Parathyroid adenoma (tissue), 2 donors: ENCODE results near the gene TRMT61A.

ENCODE experiments used
- H2AFZ ChIP-seq: fragments of 300-600 bp; sonication (generic); one replicate; pipeline ENCODE4 v1.7.0; 2017; ENCODE audit warnings: antibody characterized with exemption, mild to moderate bottlenecking
- H3K27ac ChIP-seq: fragments of 300-600 bp; sonication (generic); one replicate; pipeline ENCODE4 v1.7.0; 2017
- H3K27me3 ChIP-seq: fragments of 300-600 bp; sonication (generic); one replicate; pipeline ENCODE4 v1.7.0; 2017; ENCODE audit warnings: low read length; ENCODE audit not compliant: control insufficient read depth, insufficient read depth
- H3K36me3 ChIP-seq: fragments of 300-600 bp; sonication (generic); one replicate; pipeline ENCODE4 v1.7.0; 2017; ENCODE audit warnings: low read length; ENCODE audit not compliant: control insufficient read depth, insufficient read depth
- H3K4me1 ChIP-seq: fragments of 300-600 bp; sonication (generic); one replicate; pipeline ENCODE4 v1.7.0; 2017; ENCODE audit warnings: control low read depth
- H3K4me2 ChIP-seq: fragments of 300-600 bp; sonication (generic); one replicate; pipeline ENCODE4 v1.7.0; 2017; ENCODE audit warnings: low read length
- H3K4me3 ChIP-seq: fragments of 300-600 bp; sonication (generic); one replicate; pipeline ENCODE4 v1.7.0; 2017; ENCODE audit warnings: low read depth, low read length
- H3K79me2 ChIP-seq: fragments of 300-600 bp; sonication (generic); one replicate; pipeline ENCODE4 v1.7.0; 2017; ENCODE audit warnings: control low read depth
- H3K9ac ChIP-seq: fragments of 300-600 bp; sonication (generic); one replicate; pipeline ENCODE4 v1.7.0; 2017; ENCODE audit warnings: mild to moderate bottlenecking
- H3K9me3 ChIP-seq: fragments of 300-600 bp; sonication (generic); one replicate; pipeline ENCODE4 v1.7.0; 2017; ENCODE audit warnings: low read length; ENCODE audit not compliant: control insufficient read depth
- TF ChIP-seq, protein P1 (sequence below): fragments of 300-600 bp; sonication (generic); IDR thresholded peaks from one replicate; pipeline ENCODE4 v1.7.0; 2017; ENCODE audit warnings: antibody characterized with exemption, mild to moderate bottlenecking
- donor health status: primary hyperparathyroidism.

TRMT61A gene

DNA sequence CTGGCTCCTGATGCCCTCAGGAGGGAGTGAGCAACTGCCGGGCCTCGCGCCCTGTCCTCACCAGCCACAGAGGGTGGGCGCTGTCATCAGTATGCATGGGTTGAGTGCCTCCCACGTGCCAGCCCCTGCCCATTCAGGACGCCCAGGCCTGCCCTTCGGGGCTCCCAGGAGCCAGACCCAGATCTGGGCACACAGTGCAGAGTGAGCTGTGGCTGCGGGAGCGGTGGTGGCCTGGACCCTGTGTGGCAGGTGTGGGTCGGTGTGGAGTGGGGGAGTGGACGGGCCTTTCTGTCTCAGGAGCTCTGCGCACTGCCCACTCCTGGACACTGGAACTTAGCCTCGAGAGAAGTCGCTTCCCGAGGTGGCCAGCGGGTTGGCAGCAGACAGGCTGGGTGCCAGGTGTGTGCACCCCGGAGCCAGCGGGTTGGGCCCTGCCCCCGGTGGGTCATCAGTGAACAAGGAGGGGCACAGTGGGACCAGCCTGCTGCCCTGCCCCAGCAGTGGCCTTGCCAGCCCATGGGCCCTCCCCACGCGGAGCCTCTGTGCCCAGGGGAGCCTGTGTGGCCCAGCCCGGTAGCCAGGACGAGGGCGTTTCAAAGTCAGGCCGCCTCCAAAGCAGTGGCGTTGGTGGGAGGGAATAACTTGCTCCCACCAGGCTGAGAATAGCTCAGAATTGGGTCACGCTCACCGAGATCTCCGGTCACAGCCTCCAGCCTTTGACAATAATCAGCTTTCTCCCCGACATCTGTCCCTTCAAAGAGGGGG lies 9.5 kb downstream of the TRMT61A start:
- Histone ChIP-seq H3K27me3 (no peaks in the 10 kb centered on the region), H3K9me3 (no peaks in the 10 kb centered on the region), H3K4me3 (no peak overlapping the region), H3K4me1 (peaks cover 13% of the 10 kb centered on the region), H3K27ac (no peak overlapping the region), H3K36me3 (no peaks in the 10 kb centered on the region), H3K9ac (no peak overlapping the region), H2AFZ (peak overlapping the region; percentile 82), H3K4me2 (no peak overlapping the region), H3K79me2 (no peaks in the 10 kb centered on the region)
- TF ChIP-seq, protein P1, sequence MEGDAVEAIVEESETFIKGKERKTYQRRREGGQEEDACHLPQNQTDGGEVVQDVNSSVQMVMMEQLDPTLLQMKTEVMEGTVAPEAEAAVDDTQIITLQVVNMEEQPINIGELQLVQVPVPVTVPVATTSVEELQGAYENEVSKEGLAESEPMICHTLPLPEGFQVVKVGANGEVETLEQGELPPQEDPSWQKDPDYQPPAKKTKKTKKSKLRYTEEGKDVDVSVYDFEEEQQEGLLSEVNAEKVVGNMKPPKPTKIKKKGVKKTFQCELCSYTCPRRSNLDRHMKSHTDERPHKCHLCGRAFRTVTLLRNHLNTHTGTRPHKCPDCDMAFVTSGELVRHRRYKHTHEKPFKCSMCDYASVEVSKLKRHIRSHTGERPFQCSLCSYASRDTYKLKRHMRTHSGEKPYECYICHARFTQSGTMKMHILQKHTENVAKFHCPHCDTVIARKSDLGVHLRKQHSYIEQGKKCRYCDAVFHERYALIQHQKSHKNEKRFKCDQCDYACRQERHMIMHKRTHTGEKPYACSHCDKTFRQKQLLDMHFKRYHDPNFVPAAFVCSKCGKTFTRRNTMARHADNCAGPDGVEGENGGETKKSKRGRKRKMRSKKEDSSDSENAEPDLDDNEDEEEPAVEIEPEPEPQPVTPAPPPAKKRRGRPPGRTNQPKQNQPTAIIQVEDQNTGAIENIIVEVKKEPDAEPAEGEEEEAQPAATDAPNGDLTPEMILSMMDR = no peak

DNA sequence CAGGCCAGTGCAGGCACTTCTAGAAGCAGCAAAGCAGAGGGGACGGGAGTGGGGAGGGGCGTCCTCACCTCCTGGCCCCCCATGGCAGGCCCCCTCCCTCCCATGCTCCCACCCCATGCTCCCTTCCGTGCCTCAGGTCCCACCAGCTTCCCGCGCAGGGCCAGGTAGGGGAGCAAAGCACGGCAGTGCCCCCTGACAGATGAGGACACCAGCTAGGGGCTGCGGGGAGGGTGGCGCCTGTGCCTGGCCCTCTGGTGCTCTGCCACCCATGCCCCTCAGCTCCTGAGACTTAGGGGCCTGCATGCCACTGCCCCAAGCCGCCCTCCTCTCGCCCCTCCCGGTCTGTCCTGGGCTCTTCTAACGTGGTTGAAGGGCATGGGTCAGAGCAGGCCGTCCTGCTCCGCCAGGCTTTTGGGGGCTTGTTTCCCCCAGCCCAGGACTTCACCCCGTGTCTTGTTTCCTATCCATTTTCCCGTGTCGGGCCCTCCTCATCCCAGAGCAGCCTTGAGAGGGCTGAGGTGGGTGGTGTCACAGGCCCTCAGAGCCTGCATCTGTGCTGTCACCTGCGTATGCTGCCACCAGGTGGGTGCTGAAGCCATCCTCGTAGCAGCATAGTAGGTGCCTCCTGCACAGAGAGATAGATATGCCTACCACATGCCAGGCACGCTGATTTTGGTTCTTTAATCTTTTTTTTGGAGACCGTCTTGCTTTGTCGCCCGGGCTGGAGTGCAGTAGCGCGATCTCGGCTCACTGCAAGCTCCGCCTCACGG lies 10.2 kb downstream of the TRMT61A start:
- Histone ChIP-seq H3K4me3 (no peak overlapping the region), H3K27me3 (no peaks in the 10 kb centered on the region), H3K4me2 (no peak overlapping the region), H3K79me2 (no peaks in the 10 kb centered on the region), H3K4me1 (peaks cover 13% of the 10 kb centered on the region), H3K9ac (no peak overlapping the region), H3K36me3 (no peaks in the 10 kb centered on the region), H3K9me3 (no peaks in the 10 kb centered on the region), H2AFZ (peak overlapping the region; percentile 82), H3K27ac (no peak overlapping the region)
- TF ChIP-seq, protein P1 = no peak

DNA sequence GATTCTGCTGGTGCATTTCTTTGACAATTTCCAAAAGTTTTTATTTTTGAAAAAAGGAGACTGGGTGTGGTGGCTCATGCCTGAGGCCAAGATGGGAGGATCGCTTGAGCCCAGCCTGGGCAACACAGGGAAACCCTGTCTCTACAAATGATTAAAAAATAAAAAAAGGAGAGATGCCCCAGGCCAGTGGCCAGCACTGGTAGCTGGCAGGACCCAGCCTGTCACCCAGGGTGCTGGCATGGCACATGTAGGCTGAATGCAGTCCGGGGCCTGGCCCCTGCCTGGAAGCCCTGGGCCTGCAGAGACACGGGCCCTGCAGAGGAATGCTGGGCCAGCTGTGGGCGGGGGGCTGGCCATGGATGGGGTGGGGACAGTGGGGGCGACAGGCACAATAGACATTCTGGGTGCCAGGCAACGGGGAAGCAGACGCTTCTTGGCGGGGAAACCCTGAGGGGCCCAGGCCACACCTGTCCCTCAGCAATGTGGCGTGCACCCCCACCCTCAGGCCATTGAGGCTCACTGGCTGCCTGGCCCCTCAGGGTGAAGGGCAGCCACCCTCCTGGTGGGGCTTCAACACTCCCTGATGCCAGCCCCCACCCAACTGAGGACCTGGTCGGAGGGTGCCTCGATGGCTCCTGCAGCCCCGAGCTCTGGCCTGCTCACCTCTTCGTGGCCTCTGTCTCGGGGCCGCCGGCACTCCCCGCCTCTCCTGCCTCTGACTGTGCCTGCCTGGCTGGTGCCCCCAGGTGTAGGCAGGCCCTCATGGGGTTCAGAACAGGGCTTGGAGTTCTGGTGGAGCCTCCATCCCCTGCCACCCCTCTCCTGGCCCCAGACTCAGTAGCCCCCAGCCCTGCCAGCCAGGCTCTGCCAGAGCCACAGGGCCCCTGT lies 12.1 kb downstream of the TRMT61A start:
- no peak overlapping the region for H2AFZ ChIP-seq
- no peaks in the 10 kb centered on the region for H3K27me3 ChIP-seq
- no peak overlapping the region for H3K27ac ChIP-seq
- H3K9me3 ChIP-seq = no peaks in the 10 kb centered on the region
- TF ChIP-seq, protein P1 = no peak
- no peaks in the 10 kb centered on the region for H3K36me3 ChIP-seq
- H3K9ac ChIP-seq = no peak overlapping the region
- H3K4me2 ChIP-seq = no peak overlapping the region
- no peak overlapping the region for H3K4me3 ChIP-seq
- no peaks in the 10 kb centered on the region for H3K79me2 ChIP-seq
- peaks cover 13% of the 10 kb centered on the region for H3K4me1 ChIP-seq

DNA sequence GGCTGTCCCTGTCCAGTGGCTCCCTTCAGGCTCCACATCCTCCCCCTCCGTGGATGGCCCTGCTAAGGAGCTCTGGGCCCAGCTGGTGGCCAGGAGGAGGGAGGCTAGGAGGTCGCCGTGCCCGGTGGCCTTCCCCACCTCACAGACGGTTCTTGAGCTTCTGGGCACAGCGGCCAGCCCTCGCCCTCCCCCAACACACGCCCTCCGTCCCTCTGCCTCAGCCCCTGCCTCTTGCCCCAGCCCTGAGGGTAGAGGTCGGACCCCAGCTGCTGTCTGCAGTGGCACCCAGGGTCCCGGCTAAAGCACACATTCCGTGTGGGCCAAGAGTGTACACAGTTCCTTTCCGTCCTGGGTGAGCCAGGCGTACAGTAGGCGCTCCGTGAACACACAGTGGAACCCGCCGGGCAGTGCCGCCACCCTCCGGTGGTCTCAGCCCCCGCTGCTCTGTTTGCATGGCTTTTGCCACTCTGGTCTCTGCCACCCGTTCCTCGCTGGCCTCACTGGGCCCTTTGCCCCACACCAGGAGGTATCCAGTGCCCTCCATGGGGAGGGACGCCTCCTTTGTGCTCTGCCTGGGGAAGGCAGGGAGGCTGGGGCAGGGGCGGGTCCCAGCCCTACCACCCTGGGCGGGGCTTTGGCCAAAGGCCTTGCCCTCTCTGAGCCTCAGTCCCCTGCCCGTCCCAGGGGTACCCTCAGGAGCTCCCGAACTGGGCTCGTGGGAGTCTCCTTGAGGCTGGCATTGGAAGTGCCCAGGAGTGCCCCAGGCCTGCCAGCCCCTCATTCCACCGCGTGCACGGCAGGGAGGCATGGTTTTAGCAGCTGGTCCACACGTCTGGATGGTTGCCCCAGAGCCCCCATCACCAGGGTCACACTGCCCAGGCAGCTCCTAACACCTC lies 13.0 kb downstream of the TRMT61A start:
- no peaks in the 10 kb centered on the region for H3K9me3 ChIP-seq
- no peak overlapping the region for H3K9ac ChIP-seq
- no peak overlapping the region for H3K27ac ChIP-seq
- H2AFZ ChIP-seq = no peak overlapping the region
- peaks cover 13% of the 10 kb centered on the region for H3K4me1 ChIP-seq
- no peaks in the 10 kb centered on the region for H3K27me3 ChIP-seq
- no peak overlapping the region for H3K4me2 ChIP-seq
- TF ChIP-seq, protein P1 = no peak
- H3K4me3 ChIP-seq = no peak overlapping the region
- no peaks in the 10 kb centered on the region for H3K36me3 ChIP-seq
- peaks cover 5% of the 10 kb centered on the region for H3K79me2 ChIP-seq
